KMS-11 (cell line): ENCODE measurements around the gene NXPE3.

Source experiments
- H2AFZ ChIP-seq: fragments of 200-600 bp; sonication (generic); 2 replicates; pipeline ENCODE4 v1.6.1; 2016; ENCODE audit warnings: antibody characterized with exemption, mixed run types, low read depth
- H3K27ac ChIP-seq: fragments of 200-600 bp; sonication (generic); 2 replicates; pipeline ENCODE4 v1.6.1; 2016; ENCODE audit warnings: mild to moderate bottlenecking, mixed run types
- H3K27me3 ChIP-seq: fragments of 200-600 bp; sonication (generic); 2 replicates; pipeline ENCODE4 v1.6.1; 2017; ENCODE audit warnings: mild to moderate bottlenecking, low read depth, mixed run types, moderate library complexity; ENCODE audit not compliant: insufficient read depth
- H3K36me3 ChIP-seq: fragments of 200-600 bp; sonication (generic); 2 replicates; pipeline ENCODE4 v1.6.1; 2017; ENCODE audit warnings: mild to moderate bottlenecking, mixed run types; ENCODE audit not compliant: insufficient read depth
- H3K4me1 ChIP-seq: fragments of 200-600 bp; sonication (generic); 2 replicates; pipeline ENCODE4 v1.6.1; 2016; ENCODE audit warnings: mild to moderate bottlenecking, low read depth, mixed run types; ENCODE audit not compliant: poor library complexity, severe bottlenecking
- H3K4me2 ChIP-seq: fragments of 200-600 bp; sonication (generic); 2 replicates; pipeline ENCODE4 v1.7.0; 2016; ENCODE audit warnings: mild to moderate bottlenecking, mixed run types
- H3K4me3 ChIP-seq: fragments of 200-600 bp; sonication (generic); IDR thresholded peaks from 2 replicates; pipeline ENCODE4 v1.6.1; 2017; ENCODE audit warnings: low read depth, low read length, mixed read lengths; ENCODE audit not compliant: insufficient read depth
- H3K79me2 ChIP-seq: fragments of 200-600 bp; sonication (generic); 2 replicates; pipeline ENCODE4 v1.6.1; 2016; ENCODE audit warnings: low read depth, mixed run types; ENCODE audit not compliant: insufficient read depth
- H3K9ac ChIP-seq: fragments of 200-600 bp; sonication (generic); 2 replicates; pipeline ENCODE4 v1.6.1; 2016; ENCODE audit warnings: mild to moderate bottlenecking, mixed run types
- H4K20me1 ChIP-seq: fragments of 200-600 bp; sonication (generic); 2 replicates; pipeline ENCODE4 v1.6.1; 2016; ENCODE audit warnings: mild to moderate bottlenecking, mixed run types; ENCODE audit not compliant: insufficient read depth
- TF ChIP-seq, protein P1 (sequence below): fragments of 200-600 bp; sonication (generic); conservative IDR thresholded peaks from 2 replicates; pipeline ENCODE4 v1.6.1; 2017; ENCODE audit warnings: low read depth, mild to moderate bottlenecking, antibody characterized with exemption, low read length, moderate library complexity, mixed read lengths

The NXPE3 gene

DNA sequence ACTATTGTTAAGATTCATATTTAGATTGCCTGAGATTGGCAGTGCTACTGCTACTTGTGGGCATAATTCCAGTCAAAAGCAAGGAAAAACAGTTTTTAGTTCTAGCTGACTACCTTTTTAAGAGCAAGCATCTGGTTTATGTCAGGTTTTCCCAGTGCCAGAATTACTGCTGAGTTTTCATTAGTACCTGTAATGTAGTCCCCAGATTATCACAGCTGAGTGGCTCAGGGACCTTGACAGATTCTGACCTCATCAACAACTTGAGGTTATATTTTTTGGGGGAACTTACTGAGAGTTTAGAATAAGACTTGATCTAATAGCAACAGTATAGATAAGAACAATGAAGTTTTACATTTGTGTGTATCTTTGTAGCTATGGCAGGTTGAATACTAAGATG is 31.0 kb downstream of the NXPE3 start:
- Histone ChIP-seq H3K9ac (no peak overlapping the region), H3K27me3 (no peaks in the 10 kb centered on the region), H3K36me3 (no peaks in the 10 kb centered on the region), H3K4me1 (peaks cover 59% of the 10 kb centered on the region), H3K27ac (no peak overlapping the region; the same call in 1 of the 2 replicates), H3K79me2 (no peaks in the 10 kb centered on the region), H3K4me2 (peak overlapping the region; percentile 25), H4K20me1 (no peaks in the 10 kb centered on the region), H2AFZ (no peak overlapping the region), H3K4me3 (no peak overlapping the region)
- TF ChIP-seq, protein P1, sequence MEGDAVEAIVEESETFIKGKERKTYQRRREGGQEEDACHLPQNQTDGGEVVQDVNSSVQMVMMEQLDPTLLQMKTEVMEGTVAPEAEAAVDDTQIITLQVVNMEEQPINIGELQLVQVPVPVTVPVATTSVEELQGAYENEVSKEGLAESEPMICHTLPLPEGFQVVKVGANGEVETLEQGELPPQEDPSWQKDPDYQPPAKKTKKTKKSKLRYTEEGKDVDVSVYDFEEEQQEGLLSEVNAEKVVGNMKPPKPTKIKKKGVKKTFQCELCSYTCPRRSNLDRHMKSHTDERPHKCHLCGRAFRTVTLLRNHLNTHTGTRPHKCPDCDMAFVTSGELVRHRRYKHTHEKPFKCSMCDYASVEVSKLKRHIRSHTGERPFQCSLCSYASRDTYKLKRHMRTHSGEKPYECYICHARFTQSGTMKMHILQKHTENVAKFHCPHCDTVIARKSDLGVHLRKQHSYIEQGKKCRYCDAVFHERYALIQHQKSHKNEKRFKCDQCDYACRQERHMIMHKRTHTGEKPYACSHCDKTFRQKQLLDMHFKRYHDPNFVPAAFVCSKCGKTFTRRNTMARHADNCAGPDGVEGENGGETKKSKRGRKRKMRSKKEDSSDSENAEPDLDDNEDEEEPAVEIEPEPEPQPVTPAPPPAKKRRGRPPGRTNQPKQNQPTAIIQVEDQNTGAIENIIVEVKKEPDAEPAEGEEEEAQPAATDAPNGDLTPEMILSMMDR: no peak

DNA sequence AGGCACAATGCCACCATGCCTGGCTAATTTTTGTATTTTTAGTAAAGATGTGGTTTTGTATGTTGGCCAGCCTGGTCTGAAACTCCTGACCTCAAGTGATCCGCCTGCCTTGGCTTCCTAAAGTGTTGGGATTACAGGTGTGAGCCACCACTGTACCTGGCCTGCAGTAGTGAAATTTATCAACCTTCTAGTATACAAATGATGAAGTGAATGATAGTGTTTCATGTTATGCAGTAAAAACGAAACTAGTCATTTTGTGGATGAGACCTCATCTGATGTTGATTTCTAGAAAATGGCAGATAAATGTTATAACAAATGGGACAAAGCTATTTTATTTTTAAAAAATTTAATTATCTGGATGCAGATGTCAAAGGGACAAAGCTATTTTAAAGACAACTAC is 32.9 kb downstream of the NXPE3 start:
- no peak overlapping the region for H2AFZ ChIP-seq
- peaks cover 49% of the 10 kb centered on the region for H3K4me1 ChIP-seq
- no peaks in the 10 kb centered on the region for H3K79me2 ChIP-seq
- H3K4me3 ChIP-seq: no peak overlapping the region
- no peak overlapping the region for H3K27ac ChIP-seq
- no peaks in the 10 kb centered on the region for H3K36me3 ChIP-seq
- H3K9ac ChIP-seq: no peak overlapping the region
- H4K20me1 ChIP-seq: no peaks in the 10 kb centered on the region
- H3K27me3 ChIP-seq: no peaks in the 10 kb centered on the region
- TF ChIP-seq, protein P1: no peak
- no peak overlapping the region; the same call in 1 of the 2 replicates for H3K4me2 ChIP-seq

DNA sequence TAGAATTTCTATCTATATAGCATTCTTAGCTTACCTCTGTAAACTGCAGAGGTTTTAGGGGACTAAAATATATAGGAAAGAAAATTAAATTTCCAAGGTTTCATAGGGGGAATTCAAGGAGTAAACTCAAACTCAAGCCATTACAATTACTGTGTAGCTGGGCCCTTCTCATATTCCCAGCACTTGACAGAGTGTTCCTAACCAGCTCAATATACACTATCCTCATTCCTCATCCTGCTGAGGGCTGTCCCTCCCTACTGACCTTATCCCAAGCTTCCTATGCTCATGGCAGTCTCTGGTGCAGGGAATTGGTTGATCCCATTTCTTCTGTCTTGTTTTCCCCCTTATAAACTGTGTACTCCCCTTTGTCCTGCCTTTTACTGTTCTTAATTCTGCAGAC is 33.9 kb downstream of the NXPE3 start:
- TF ChIP-seq, protein P1: no peak
- no peaks in the 10 kb centered on the region for H4K20me1 ChIP-seq
- no peaks in the 10 kb centered on the region for H3K36me3 ChIP-seq
- no peak overlapping the region for H2AFZ ChIP-seq
- H3K4me3 ChIP-seq: no peak overlapping the region
- no peak overlapping the region for H3K9ac ChIP-seq
- no peaks in the 10 kb centered on the region for H3K27me3 ChIP-seq
- H3K4me2 ChIP-seq: no peak overlapping the region
- H3K79me2 ChIP-seq: no peaks in the 10 kb centered on the region
- no peak overlapping the region for H3K27ac ChIP-seq
- H3K4me1 ChIP-seq: peaks cover 38% of the 10 kb centered on the region

DNA sequence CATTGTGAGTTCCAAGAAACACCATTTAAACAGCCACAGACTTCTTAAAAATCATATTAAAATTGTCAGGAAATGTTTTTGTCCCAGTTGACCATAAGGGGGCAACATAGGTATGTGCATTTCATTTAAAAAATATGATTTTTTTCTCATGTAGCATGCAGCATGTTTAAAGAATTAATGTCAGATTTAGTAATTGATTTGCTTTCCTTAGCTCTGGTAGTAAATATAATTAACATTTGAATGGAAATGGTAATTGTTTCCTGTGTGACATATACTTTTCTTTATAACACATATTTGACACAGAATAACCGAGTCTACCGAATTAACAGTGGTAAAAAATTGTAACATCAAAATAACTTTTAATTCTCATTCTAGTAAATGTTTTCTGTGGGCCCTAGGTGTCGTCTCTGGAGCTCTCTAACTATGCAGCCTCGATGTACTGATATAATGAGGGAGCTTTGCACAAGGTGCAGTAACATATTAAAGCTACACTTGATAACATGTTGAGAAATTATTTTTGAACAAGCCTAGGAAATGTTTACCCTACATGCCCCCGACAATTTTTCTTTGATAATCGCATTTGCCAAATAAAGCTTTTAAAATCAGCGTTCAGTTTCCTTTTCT is 34.9 kb downstream of the NXPE3 start:
- H3K36me3 ChIP-seq: no peaks in the 10 kb centered on the region
- no peak overlapping the region for H2AFZ ChIP-seq
- no peak overlapping the region for H3K27ac ChIP-seq
- H3K4me1 ChIP-seq: peaks cover 28% of the 10 kb centered on the region
- no peaks in the 10 kb centered on the region for H3K79me2 ChIP-seq
- TF ChIP-seq, protein P1: peak; percentile 82
- H4K20me1 ChIP-seq: no peaks in the 10 kb centered on the region
- H3K27me3 ChIP-seq: no peaks in the 10 kb centered on the region
- H3K9ac ChIP-seq: no peak overlapping the region
- no peak overlapping the region for H3K4me3 ChIP-seq
- H3K4me2 ChIP-seq: no peak overlapping the region
